WTC11 (cell line): ENCODE measurements around the gene B3GAT2. TPM values are rescaled to one million over a fixed set of nuclear protein-coding genes. Genes with fewer than 3 reads are reported as not detected.

Experiments
- ATAC-seq: fragments of 200-7000 bp; cut with Tn5 transposase; 2 replicates; pipeline ENCODE4 v1.10.0; 2021; ENCODE audit warnings: mild to moderate bottlenecking, moderate library complexity
- CTCF ChIA-PET: fragments of 300-600 bp; sonication (Branson Sonifier 250); formaldehyde crosslinking; loops from one replicate; lab custom pipeline; 2021; ENCODE audit warnings: antibody characterized with exemption; lab: Charles Lee
- POLR2A ChIA-PET: fragments of 350-600 bp; sonication (Branson Sonifier 250); formaldehyde crosslinking; loops from one replicate; lab custom pipeline; 2021; ENCODE audit warnings: antibody characterized with exemption; lab: Charles Lee
- DNase-seq: peaks from one replicate; pipeline ENCODE4 v3.0.0; 2021; ENCODE audit warnings: low spot score
- H3K27ac Mint-ChIP-seq: 2 replicates; pipeline ENCODE4 v1.8.0; 2021; ENCODE audit warnings: mixed read lengths
- H3K27me3 Mint-ChIP-seq: 2 replicates; pipeline ENCODE4 v1.8.0; 2021; ENCODE audit warnings: low read depth, mild to moderate bottlenecking, moderate library complexity, mixed read lengths
- H3K36me3 Mint-ChIP-seq: 2 replicates; pipeline ENCODE4 v1.8.0; 2021; ENCODE audit warnings: mixed read lengths
- H3K4me1 Mint-ChIP-seq: 2 replicates; pipeline ENCODE4 v1.8.0; 2022; ENCODE audit warnings: mixed read lengths
- H3K4me3 Mint-ChIP-seq: 2 replicates; pipeline ENCODE4 v1.8.0; 2021; ENCODE audit warnings: mild to moderate bottlenecking, moderate library complexity, mixed read lengths
- H3K9me3 Mint-ChIP-seq: 2 replicates; pipeline ENCODE4 v1.8.0; 2021; ENCODE audit warnings: mixed read lengths
- ELF4 ChIP-seq: sonication (generic); formaldehyde crosslinking; IDR thresholded peaks from 2 replicates; pipeline ENCODE4 v1.8.1; 2022; ENCODE audit warnings: low read depth, mild to moderate bottlenecking, moderate library complexity, missing genetic modification reagents
- ETV6 ChIP-seq: sonication (generic); formaldehyde crosslinking; IDR thresholded peaks from 2 replicates; pipeline ENCODE4 v1.8.1; 2022; ENCODE audit warnings: mild to moderate bottlenecking, missing genetic modification reagents
- FOXK1 ChIP-seq: sonication (generic); formaldehyde crosslinking; IDR thresholded peaks from 2 replicates; pipeline ENCODE4 v1.8.0; 2022; ENCODE audit warnings: mild to moderate bottlenecking, moderate library complexity, missing genetic modification reagents
- GABPB1 ChIP-seq: sonication (generic); formaldehyde crosslinking; IDR thresholded peaks from 2 replicates; pipeline ENCODE4 v1.8.1; 2023; ENCODE audit warnings: mild to moderate bottlenecking, missing genetic modification reagents
- GRHL2 ChIP-seq: fragments of 250-450 bp; sonication (Bioruptor Pico); IDR thresholded peaks from 2 replicates; pipeline ENCODE4 v1.8.0; 2022; ENCODE audit warnings: mild to moderate bottlenecking, moderate library complexity; ENCODE audit not compliant: insufficient replicate concordance, severe bottlenecking
- IRF2 ChIP-seq: sonication (generic); formaldehyde crosslinking; IDR thresholded peaks from 2 replicates; pipeline ENCODE4 v1.8.0; 2022; ENCODE audit warnings: low read depth, missing genetic modification reagents, borderline replicate concordance
- MLX ChIP-seq: sonication (generic); formaldehyde crosslinking; IDR thresholded peaks from 2 replicates; pipeline ENCODE4 v1.8.1; 2023; ENCODE audit warnings: mild to moderate bottlenecking, missing genetic modification reagents, moderate library complexity
- NR3C1 ChIP-seq: sonication (generic); formaldehyde crosslinking; conservative IDR thresholded peaks from 2 replicates; pipeline ENCODE4 v1.8.1; 2023; ENCODE audit warnings: low read depth, mild to moderate bottlenecking, missing genetic modification reagents
- TCF7 ChIP-seq: sonication (generic); formaldehyde crosslinking; IDR thresholded peaks from 2 replicates; pipeline ENCODE4 v1.8.0; 2022; ENCODE audit warnings: mild to moderate bottlenecking, low read depth, missing genetic modification reagents, moderate library complexity
- TEAD4 ChIP-seq: sonication (generic); formaldehyde crosslinking; IDR thresholded peaks from 2 replicates; pipeline ENCODE4 v1.8.0; 2022; ENCODE audit warnings: mild to moderate bottlenecking, missing genetic modification reagents
- ZNF138 ChIP-seq: sonication (generic); formaldehyde crosslinking; conservative IDR thresholded peaks from 2 replicates; pipeline ENCODE4 v1.8.1; 2022; ENCODE audit warnings: mild to moderate bottlenecking, moderate library complexity, missing genetic modification reagents
- ZNF281 ChIP-seq: sonication (generic); formaldehyde crosslinking; IDR thresholded peaks from 2 replicates; pipeline ENCODE4 v1.8.0; 2023; ENCODE audit warnings: mild to moderate bottlenecking, missing genetic modification reagents
- total RNA-seq: library from RNA; stranded (reverse); gene quantifications from 3 replicates; pipeline ENCODE4 v1.2.3, GENCODE V29; 2021
- TF ChIP-seq, protein P1 (sequence below): sonication (generic); formaldehyde crosslinking; IDR thresholded peaks from 2 replicates; pipeline ENCODE4 v1.8.1; 2022; ENCODE audit warnings: mild to moderate bottlenecking, moderate library complexity, missing genetic modification reagents
- TF ChIP-seq, protein P2 (sequence below): fragments of 250-450 bp; sonication (Bioruptor Pico); IDR thresholded peaks from 2 replicates; pipeline ENCODE4 v1.9.0; 2021; ENCODE audit warnings: mild to moderate bottlenecking
- TF ChIP-seq, protein P3 (sequence below): sonication (generic); formaldehyde crosslinking; IDR thresholded peaks from 2 replicates; pipeline ENCODE4 v1.8.1; 2023; ENCODE audit warnings: mild to moderate bottlenecking, missing genetic modification reagents, borderline replicate concordance

The B3GAT2 gene
- total RNA-seq, 1 experiment from 2014 or later: 0.70 TPM

DNA sequence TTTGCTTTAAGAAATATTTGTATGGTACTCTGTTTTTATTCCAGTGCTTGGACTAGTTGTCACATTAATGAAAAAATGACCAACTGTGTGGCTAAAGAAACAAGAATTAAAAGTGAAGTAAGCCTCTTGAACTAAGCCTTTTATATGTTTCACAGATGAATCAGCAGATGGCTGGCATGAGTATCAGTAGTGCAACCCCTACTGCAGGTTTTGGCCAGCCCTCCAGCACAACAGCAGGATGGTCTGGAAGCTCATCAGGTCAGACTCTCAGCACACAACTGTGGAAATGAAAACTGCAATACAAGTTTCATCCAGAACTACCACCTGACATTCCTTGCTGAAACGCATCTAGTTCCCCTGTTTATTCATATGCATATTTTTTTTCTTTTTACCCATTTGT lies 96.8 kb downstream of the B3GAT2 start:
- no peak for DNase-seq
- no peak for ATAC-seq

GRCh38 chr6:70857387-70858077 lies 99.3 kb downstream of the B3GAT2 start:
- Mint-ChIP-seq H3K9me3 (no peaks in the 10 kb centered on the region), H3K4me1 (no peaks in the 10 kb centered on the region), H3K4me3 (no peak overlapping the region), H3K36me3 (no peaks in the 10 kb centered on the region), H3K27me3 (no peaks in the 10 kb centered on the region), H3K27ac (no peak overlapping the region)
- no peak for ATAC-seq
- TF ChIP-seq, protein P1, sequence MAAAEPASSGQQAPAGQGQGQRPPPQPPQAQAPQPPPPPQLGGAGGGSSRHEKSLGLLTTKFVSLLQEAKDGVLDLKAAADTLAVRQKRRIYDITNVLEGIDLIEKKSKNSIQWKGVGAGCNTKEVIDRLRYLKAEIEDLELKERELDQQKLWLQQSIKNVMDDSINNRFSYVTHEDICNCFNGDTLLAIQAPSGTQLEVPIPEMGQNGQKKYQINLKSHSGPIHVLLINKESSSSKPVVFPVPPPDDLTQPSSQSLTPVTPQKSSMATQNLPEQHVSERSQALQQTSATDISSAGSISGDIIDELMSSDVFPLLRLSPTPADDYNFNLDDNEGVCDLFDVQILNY: no peak
- TF ChIP-seq TCF7 (CRISPR knock-in tag): no peak
- TF ChIP-seq, protein P2, sequence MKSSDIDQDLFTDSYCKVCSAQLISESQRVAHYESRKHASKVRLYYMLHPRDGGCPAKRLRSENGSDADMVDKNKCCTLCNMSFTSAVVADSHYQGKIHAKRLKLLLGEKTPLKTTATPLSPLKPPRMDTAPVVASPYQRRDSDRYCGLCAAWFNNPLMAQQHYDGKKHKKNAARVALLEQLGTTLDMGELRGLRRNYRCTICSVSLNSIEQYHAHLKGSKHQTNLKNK (CRISPR knock-in tag): no peak
- no peak for TF ChIP-seq ELF4 (CRISPR knock-in tag)
- TF ChIP-seq FOXK1: no peak
- no peak for TF ChIP-seq GRHL2 (CRISPR knock-in tag)
- no peak for TF ChIP-seq GABPB1 (CRISPR knock-in tag)
- TF ChIP-seq MLX (CRISPR knock-in tag): no peak
- ChIA-PET CTCF (interaction anchor here (0.6 to 1.1 kb wide), 3 partner anchors 26 to 171 kb away, joined by 3 read pairs; no protein-coding TSS in a partner anchor), POLR2A (interaction anchor here (0.7 kb wide), 1 partner anchor 32 kb away, joined by 7 read pairs; no protein-coding TSS in a partner anchor)
- DNase-seq: no peak

More for the DNA sequence above, 96.8 kb downstream of the B3GAT2 start:
- no peaks in the 10 kb centered on the region for H3K27me3 Mint-ChIP-seq
- H3K4me1 Mint-ChIP-seq: peaks cover 13% of the 10 kb centered on the region
- TF ChIP-seq ZNF138 (CRISPR knock-in tag) (no peak), IRF2 (CRISPR knock-in tag) (no peak), TEAD4 (CRISPR knock-in tag) (no peak), ETV6 (CRISPR knock-in tag) (no peak), FOXK1 (no peak)
- TF ChIP-seq, protein P1: no peak
- TF ChIP-seq, protein P3, sequence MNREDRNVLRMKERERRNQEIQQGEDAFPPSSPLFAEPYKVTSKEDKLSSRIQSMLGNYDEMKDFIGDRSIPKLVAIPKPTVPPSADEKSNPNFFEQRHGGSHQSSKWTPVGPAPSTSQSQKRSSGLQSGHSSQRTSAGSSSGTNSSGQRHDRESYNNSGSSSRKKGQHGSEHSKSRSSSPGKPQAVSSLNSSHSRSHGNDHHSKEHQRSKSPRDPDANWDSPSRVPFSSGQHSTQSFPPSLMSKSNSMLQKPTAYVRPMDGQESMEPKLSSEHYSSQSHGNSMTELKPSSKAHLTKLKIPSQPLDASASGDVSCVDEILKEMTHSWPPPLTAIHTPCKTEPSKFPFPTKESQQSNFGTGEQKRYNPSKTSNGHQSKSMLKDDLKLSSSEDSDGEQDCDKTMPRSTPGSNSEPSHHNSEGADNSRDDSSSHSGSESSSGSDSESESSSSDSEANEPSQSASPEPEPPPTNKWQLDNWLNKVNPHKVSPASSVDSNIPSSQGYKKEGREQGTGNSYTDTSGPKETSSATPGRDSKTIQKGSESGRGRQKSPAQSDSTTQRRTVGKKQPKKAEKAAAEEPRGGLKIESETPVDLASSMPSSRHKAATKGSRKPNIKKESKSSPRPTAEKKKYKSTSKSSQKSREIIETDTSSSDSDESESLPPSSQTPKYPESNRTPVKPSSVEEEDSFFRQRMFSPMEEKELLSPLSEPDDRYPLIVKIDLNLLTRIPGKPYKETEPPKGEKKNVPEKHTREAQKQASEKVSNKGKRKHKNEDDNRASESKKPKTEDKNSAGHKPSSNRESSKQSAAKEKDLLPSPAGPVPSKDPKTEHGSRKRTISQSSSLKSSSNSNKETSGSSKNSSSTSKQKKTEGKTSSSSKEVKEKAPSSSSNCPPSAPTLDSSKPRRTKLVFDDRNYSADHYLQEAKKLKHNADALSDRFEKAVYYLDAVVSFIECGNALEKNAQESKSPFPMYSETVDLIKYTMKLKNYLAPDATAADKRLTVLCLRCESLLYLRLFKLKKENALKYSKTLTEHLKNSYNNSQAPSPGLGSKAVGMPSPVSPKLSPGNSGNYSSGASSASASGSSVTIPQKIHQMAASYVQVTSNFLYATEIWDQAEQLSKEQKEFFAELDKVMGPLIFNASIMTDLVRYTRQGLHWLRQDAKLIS (CRISPR knock-in tag): no peak
- CTCF ChIA-PET: interaction anchor here (1.1 kb wide), 1 partner anchor 16 kb away, joined by 3 read pairs; no protein-coding TSS in a partner anchor
- POLR2A ChIA-PET: no interaction called here
- no peaks in the 10 kb centered on the region for H3K36me3 Mint-ChIP-seq
- no peak overlapping the region for H3K27ac Mint-ChIP-seq
- no peak overlapping the region for H3K4me3 Mint-ChIP-seq
- no peaks in the 10 kb centered on the region for H3K9me3 Mint-ChIP-seq

DNA sequence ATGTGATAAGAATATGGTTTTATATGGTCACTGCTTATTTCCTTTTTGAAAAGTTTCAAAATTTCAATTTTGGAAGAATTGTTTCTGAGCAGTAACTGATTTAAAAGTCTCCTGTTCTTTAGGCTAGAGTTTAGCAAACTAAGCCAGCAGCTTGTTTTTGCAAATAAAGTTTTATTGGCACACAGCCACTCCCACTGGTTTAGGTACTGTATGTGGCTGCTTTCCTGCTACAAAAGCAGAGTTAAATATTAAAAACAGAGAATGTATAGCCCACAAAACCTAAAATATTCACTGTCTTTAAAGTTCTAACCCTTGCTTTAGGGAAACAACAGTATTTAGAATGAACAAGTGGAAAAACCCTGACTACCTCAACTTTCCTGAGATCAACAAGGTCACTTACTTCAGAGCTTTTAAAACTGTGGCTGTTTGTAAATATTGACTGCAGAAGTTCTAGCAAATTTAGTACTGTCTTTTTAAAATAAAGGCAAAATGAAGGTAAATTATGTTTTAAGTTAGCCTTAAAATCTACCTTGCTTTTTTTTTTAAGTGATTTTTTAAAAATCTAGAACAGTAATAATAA lies 104.1 kb downstream of the B3GAT2 start:
- Mint-ChIP-seq H3K9me3 (peaks cover 16% of the 10 kb centered on the region), H3K27me3 (peaks cover 5% of the 10 kb centered on the region; the same call in 1 of the 2 replicates), H3K36me3 (peaks cover 16% of the 10 kb centered on the region), H3K4me1 (no peaks in the 10 kb centered on the region), H3K4me3 (no peak overlapping the region), H3K27ac (no peak overlapping the region)
- ChIA-PET CTCF (interaction anchor here (1.0 kb wide), 1 partner anchor 9 kb away, joined by 4 read pairs; no protein-coding TSS in a partner anchor), POLR2A (no interaction called here)
- no peak for ATAC-seq
- no peak for DNase-seq
- no peak for TF ChIP-seq NR3C1 (CRISPR knock-in tag)
- TF ChIP-seq ZNF281 (CRISPR knock-in tag): no peak
- no peak for TF ChIP-seq IRF2 (CRISPR knock-in tag)
- TF ChIP-seq, all 79 proteins: peak for 0
